Activated T-cell treated with anti-CD3 and anti-CD28 coated beads for 1 hour (primary cell): ENCODE results near the gene CDH3.

Experiments used
- DNase-seq: peaks from one replicate; pipeline ENCODE4 v3.0.0-alpha.2; 2020; ENCODE audit warnings: low read depth

The CDH3 gene

DNA sequence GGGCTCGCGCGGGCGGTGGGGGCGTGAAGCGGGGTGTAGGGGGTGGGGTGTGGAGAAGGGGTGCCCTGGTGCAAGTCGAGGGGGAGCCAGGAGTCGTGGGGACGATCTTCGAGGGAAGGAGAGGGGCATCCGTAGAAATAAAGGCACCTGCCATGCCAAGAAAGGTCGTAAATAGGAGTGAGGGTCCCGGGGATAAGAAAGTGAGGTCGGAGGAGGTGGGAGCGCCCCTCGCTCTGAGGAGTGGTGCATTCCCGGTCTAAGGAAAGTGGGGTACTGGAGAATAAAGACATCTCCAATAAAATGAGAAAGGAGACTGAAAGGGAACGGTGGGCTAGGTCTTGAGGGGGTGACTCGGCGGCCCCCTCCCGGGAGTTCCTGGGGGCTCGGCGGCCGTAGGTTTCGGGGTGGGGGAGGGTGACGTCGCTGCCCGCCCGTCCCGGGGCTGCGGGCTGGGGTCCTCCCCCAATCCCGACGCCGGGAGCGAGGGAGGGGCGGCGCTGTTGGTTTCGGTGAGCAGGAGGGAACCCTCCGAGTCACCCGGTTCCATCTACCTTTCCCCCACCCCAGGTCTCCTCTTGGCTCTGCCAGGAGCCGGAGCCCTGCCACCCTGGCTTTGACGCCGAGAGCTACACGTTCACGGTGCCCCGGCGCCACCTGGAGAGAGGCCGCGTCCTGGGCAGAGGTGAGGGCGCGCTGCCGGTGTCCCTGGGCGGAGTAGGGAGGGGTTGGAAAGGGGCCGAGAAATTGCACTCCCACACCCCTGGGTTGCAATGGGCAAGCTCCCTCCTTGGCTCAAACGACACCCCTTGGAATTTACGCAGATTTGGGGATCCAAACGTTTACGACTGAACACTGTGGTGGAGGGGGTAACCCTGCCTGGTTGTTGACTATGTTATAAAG is 92.9 kb downstream of the CDH3 start:
- DNase-seq: no peak

DNA sequence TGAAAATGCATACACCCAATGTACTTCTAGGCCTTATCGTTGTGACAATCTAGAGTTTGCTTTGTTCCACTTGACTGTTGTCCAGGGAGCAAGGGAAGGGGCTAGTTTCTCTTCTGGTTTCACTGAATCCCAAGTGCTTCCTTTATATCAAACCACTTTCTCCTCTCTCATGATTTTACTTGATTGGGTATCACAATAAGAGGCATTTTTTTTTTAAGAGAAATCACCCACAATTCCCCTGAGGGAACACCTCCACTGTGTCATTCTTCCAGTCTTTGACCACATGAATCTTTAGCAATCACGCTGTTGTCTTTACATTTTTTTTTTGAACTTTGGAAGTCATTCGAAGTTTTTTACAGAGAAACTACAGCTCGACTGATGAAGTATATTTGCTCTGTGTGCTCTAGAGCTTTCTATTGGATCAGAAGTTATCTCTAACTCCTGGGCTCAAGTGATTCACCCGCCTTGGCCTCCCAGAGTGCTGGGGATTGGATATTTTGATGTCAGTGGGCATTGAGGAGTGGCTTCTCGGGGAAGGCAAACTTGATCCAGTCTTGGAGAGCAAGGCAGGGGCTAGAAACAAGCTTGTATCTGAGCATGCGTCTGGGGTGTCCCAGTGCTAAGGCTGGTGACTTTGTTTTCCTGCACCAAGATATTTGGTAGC is 95.0 kb downstream of the CDH3 start:
- DNase-seq: no peak

DNA sequence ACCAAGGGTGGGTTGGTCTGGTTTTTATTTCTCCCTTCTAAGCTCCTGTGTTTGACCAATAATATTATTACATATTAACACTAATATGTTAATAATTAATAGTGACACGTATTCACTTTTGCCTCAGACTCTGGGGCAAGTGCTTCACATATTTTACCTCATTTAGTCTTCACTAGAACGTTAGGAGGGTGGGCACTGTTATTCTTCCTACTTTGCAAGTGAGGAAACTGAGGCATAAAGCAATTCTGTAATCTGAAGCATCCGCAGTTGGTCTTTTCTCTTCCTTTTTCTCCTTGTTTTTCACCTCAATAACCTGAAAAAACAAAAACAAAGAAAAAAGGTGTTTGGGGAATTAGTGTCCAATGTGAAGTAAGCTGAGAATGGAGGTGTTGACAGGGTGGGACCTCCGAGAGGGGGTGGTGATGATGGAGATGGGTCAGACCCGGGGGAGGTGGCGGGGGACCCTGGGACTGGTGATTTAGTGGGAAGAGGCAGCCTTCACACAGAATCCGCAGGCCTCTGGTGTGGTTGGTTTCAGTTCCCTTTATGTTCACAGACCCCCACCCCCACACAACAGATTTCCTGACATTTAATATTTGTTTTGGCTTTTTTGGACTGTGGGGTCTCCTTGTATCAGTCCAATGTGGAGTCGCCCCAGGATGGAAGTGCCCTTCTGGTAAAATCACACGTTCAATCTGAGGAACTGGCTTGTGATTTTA is 95.7 kb downstream of the CDH3 start:
- DNase-seq: no peak

DNA sequence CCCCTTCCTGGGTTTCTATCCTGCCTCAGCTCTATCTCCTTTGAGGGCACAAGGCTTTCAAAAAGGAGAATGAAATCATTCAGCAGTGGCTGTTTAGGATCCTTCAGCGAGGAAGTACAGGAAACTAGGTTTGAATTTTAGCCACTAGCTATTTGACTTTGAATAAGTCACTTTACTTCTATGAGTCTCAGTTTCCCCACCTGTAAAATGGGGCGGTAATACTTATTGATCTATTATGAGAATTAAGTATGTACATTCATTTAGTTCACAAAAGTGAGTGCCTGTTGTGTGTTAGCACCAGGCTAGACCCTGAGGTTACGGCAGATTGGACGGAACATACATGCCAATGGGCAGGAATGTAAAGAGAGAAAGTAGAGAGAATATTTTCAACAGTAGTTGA is 98.6 kb downstream of the CDH3 start:
- DNase-seq: no peak

DNA sequence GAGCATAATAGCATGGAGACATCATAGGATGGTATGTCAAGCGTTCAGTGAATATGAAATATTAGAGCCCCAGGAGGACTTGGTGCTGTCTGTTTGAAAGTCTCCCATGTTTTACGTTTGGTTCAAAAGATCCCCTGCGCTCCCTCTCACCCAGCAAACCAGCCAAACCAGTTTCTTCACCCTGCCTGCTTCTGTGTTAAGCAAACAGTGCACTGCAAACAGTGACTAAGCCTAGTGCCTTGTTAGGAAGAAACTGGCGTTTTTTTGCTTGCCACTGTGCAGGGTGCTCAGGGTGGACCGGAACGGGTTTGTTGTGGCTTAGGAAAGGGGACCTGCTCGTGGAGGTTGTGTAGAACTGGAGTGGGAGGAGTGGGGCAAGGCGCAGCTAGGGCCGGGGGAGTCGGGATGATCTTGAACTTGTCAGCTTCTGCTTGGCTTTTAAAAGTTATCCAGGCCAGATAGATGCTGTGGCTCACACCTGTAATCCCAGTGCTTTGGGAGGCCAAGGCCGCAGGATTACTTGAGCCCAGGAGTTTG is 99.7 kb downstream of the CDH3 start:
- DNase-seq: no peak

DNA sequence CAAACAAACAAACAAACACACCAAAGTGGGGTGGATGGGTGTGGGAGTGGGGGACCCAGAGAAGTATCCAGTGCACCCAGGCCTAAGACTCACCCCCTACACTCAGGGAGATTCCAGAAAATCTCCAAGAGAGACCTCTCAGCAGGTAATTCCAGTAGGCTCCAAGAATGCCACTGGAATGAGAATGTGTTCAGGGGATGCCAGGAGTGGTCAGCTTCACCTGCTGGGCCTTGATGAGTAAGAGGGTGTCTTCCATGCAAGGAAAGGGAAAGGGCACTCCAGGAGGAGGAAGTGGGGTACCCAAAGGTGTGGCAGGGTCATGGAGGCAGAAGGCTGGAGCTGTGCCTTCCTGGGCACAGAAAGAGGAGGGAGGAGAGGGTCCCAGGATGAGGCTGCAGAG is 101.8 kb downstream of the CDH3 start:
- no peak for DNase-seq

DNA sequence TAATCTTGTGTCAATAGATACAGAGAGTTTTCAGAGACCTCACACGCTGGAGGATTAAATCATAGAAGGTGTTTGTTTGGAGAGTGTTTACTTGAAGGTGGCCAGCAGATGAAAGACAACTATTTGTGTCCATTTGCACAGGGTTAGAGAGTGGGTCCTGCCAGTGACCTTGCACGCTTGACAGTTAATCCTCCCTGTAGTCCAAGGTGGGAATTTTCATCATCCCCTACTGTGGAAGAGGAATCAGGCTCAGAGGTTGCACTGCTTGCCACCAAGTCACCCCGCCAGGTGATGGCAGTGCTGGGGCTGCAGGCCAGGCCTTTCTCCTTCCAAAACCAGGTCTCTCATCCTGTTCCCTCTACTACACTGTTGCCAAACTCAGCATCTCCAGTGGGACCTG is 104.3 kb downstream of the CDH3 start:
- no peak for DNase-seq
